Measurements from ENCODE around the gene YY1AP1.
"Not testable (repeated sequence)": the region's sequence is repeated elsewhere in the genome, so short reads cannot be mapped to it uniquely, and the experiment has no call there.

The YY1AP1 gene, protein sequence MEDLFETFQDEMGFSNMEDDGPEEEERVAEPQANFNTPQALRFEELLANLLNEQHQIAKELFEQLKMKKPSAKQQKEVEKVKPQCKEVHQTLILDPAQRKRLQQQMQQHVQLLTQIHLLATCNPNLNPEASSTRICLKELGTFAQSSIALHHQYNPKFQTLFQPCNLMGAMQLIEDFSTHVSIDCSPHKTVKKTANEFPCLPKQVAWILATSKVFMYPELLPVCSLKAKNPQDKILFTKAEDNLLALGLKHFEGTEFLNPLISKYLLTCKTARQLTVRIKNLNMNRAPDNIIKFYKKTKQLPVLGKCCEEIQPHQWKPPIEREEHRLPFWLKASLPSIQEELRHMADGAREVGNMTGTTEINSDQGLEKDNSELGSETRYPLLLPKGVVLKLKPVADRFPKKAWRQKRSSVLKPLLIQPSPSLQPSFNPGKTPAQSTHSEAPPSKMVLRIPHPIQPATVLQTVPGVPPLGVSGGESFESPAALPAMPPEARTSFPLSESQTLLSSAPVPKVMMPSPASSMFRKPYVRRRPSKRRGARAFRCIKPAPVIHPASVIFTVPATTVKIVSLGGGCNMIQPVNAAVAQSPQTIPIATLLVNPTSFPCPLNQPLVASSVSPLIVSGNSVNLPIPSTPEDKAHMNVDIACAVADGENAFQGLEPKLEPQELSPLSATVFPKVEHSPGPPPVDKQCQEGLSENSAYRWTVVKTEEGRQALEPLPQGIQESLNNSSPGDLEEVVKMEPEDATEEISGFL

DNA sequence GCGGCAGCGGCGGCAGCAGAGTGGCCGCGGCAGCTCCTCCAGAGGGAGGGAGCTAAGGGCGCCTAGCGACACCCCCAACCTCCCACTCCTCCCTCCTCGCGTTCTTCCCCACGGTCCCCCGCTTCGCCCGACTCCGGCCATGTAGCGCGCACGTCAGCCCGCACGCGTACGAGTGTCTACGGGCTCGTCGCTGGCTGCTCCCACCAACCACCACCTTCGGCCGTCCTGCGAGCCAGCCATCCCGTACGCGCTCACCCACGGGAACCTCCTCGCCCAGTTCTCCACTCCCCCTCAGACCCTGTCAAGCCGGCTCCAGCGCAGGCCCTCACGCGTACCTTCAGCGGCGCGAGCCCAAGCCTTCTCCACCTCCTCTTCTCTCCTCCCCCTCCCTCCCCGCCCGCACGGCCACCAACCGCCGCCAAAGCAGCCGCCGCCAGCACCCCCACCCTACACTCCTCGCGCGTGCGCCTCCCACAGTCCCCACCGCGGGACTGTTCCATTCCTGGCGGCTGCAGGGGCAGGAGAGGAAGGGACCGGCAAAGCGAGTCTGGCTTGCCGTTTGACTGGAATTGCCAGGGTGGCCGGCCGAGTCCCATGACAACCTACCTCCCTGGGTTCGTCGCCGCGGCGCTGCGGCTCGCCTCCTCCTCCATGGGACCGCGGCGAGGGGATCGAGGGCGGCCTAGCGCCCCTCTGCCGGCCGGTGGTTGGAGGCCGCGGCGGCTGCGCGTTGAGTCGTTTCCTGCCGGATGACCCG lies at the start of gene YY1AP1:
YY1AP1 (minus strand) TSS at position 451 of the 757 bp plus-strand sequence. CDS start 8,338 bp downstream, outside the sequence.
- peak; percentile 88 to 89 for DNase-seq

DNA sequence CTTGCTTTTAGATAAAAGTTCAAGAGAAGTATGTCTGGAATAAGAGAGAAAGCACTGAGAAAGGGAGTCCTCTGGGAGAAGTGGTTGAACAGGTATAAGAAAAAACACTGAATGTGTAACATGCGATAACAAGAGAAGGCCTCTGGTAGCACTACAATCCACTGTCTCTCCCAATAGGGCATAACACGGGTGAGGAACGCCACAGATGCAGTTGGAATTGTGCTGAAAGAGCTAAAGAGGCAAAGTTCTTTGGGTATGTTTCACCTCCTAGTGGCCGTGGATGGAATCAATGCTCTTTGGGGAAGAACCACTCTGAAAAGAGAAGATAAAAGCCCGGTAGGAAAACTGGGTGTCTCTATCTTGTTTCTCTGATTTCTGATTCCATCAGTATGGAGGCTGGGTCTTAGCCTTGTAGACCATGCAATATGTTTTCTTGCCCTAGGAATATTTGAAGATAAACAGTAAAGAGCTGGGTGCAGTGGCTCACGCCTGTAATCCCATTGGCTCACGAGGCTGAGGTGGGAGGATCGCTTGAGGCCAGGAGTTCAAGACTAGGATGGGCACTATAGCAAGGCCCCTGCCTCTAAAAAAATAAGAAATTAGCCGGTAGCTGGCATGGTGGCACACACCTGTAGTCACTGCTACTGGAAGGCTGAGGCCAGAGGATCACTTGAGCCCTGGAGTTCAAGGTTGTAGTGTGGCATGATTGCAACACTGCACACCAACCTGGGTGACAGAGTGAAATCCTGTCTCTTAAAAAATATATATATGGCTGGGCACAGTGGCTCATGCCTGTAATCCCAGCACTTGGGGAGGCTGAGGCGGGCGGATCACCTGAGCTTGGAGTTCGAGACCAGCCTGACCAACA lies 40.7 kb upstream of the YY1AP1 start:
- peak in 1 of 2 experiments; percentile 5 for DNase-seq

DNA sequence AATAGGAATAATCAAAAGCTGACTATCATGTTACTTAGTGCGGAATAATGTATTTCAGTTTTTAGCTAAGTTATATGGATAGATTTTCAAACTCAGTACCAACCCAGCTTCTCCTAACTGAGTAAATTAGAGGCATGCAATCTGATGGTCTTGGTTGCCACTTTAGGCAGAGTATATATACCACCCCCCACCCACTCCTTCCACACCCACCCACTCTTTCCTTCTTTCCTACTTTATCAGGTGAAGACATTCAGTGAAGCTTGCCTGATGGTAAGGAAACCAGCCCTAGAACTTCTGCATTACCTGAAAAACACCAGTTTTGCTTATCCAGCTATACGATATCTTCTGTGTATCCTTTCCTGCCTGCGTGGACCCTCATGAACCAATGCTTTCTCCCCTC lies 36.6 kb upstream of the YY1AP1 start:
- no peak for DNase-seq

DNA sequence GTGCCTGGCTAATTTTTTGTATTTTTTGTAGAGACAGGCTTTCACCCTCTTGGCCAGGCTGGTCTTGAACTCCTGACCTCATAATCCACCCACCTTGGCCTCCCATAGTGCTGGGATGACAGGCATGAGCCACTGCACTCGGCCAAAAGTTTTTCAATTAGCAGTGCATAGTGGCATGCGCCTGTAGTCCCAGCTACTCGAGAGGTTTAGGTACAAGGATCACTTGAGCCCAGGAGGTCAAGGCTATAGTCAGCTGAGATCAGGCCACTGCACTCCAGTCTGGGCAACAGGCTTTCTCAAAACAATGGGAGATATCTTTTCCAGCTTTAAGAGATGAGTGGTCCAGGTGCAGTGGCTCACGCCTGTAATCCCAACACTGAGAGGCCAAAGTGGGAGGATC lies 31.1 kb upstream of the YY1AP1 start:
- DNase-seq = no peak

DNA sequence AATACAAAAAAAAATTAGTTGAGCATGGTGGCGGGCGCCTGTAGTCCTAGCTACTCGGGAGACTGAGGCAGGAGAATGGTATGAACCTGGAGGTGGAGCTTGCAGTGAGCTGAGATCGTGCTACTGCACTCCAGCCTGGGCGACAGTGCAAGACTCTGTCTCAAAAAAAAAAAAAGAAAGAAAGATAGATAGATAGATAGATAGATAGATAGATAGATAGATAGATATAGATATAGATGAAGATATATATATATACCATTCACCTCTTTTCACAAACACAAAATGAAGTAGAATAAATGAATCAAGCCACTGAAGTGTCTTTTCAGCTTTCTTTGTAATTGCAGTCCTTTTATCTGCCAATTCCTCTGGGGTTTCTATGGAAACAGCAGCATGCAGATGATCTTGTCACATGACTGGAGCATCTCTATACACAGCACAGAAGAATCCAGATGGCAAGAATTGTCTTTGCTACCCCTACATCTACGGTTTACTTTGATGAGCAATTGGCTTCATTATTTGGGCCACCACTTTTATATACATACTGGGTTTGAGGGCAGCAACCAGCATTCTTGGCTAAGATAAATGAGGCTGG lies 30.0 kb upstream of the YY1AP1 start:
- DNase-seq = not testable (repeated sequence)

DNA sequence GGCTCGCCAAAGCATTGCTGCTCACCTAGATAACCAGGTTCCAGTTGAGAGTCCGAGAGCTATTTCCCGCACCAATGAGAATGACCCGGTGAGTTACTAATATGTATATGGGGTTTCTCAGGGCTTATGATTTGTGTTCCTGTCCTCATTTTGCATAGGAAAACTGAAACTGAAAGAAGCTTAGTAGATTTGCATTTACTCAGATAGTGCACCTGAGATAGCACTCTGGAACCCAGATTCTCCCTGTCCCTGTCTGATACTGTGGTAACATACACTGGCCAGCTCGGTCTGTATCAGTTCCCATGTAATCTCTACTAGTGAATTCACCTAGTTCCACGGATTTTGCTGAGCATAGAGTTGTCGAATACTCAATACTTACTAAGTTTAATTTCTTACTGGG lies 28.5 kb upstream of the YY1AP1 start:
- DNase-seq = no peak

DNA sequence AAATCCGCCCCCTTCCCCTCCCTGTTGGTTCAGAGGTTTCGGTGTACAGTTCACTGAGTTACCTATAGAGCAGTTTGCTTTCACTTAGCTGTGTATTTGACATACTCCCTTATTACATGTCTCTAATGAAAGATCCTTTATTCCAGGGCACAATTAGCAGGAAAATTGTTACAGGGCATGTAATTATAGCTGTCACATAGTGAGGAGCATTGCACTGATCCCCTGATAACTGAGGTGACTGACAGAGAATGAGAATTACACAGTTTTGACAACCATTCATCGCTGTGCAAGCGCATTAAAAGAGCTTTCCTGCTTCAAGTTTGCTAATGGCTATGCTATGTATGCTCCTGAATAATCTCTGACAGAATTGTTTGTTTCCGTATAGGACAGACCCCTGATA lies 27.2 kb upstream of the YY1AP1 start:
- no peak for DNase-seq

DNA sequence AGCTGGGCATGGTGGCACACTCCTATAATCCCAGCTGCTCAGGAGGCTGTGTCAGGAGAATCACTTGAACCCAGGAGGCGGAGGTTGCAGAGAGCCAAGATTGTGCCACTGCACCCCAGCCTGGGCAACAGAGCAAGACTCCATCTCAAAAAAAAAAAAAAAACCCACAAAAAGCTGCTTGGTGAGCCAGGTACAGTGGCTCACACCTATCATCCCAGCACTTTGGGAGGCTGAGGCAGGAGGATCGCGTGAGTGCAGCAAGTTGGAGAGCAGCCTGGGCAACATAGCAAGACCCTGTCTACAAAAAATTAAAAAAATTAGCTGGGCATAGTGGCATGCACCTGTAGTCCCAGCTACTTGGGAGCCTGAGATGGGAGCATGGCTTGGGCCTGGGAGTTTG lies 26.5 kb upstream of the YY1AP1 start:
- DNase-seq = not testable (repeated sequence)

DNA sequence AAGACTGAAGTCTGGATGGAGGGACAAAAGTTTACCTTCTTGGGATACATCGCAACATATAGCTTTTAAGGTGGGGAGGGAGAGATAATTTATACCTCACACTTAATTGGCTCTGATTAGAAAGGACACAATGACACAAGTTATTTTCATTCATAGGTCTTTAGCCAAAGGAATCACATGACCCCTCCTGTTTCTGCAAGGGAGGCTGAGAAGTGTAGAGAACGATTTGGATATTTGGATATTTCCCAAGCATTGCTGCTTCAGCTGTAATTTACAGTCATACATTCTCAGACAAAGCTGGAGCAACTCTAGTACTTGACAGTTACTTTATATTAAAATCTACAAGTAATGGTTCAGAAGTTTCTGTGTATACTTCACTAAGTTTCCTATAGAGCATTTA lies 24.5 kb upstream of the YY1AP1 start:
- no peak for DNase-seq

DNA sequence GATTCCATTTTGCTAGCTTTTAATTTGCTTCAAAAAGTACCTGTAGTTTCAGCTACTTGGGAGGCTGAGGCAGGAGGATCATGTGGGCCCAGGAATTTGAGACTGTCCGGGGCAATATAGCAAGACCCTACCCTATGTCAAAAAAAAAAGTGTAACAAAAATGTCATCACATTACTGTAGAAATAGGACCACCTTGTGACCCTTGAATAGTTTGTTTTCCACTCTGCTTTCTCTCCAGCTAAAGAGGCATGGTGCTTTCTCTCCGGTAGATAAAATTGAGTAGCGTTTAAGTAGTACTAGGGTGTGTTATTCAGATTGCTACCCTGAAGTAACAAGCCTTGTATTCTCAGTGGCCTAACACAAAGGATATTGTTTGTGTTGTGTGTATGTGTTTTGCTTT lies 24.1 kb upstream of the YY1AP1 start:
- DNase-seq = not testable (repeated sequence)

DNA sequence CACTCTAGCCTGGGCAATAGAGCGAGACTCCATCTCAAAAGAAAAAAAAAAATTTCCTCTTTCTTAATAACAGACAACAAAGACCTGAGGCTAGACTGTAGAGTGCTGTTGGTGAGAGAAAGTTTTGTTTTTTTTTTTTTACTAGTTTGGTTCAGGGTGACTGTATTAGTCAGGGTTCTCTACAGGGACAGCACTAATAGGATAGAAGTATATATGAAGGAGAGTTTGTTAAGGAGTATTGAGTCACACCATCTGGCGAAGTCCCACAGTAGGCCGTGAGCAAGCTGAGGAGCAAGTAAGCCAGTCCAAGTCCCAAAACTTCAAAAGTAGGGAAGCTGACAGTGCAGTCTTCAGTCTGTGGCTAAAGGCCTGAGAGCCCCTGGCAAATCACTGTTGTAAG lies 22.9 kb upstream of the YY1AP1 start:
- not testable (repeated sequence) for DNase-seq

DNA sequence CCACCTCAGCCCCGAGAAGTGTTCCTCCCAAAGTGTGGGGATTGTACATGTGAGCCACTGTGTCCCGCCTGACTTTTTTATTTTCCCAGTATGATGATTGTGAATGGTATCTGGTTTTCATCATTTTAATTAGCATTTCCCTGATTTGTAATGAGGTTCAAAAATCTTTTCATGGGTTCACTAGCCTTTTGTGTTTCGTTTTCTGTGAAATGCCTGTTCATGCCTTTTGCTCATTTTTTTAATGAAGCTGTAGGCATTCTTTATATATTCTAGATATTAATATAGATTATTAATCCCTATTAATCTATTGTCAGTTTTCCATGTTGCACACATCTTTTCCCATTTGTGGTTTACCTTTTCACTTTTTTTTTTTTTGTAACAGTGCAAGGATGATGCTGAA lies 20.8 kb upstream of the YY1AP1 start:
- DNase-seq = no peak

DNA sequence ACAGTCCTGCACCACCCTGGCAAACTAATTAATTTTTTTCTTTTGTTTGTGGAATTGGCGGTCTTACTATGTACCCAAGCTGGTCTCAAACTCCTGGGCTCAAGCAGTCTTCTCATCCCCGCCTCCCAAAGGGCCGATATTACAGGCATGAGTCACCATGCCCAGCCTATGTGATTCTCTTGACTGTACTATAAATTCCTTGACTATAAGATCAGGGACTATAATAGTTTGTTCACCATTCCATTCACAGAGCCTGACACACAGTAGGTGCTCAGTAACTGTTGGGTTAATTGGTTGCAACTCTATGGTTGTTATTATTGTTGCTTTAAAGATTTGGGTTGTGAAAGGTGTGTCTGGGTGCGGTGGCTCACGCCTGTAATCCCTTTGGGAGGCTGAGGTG lies 17.6 kb upstream of the YY1AP1 start:
- no peak for DNase-seq

DNA sequence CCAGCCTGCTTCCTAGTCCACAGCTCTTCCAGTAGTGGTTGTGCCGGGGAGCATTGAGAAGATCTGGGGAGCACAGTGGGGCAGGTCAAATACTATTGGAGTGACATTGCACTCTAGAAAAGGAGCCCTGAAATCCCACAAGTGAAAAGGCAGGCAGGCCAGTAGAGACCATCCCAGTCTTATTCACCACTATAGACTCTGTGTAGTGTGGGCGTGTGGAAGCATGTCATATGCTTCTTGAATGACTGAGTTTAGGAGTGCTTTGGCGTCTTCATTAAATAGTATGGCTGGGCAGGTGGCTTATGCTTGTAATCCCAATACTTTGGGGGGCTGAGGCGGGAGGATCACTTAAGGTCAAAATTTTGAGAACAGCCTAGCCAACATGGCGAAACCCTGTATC lies 15.8 kb upstream of the YY1AP1 start:
- not testable (repeated sequence) for DNase-seq

DNA sequence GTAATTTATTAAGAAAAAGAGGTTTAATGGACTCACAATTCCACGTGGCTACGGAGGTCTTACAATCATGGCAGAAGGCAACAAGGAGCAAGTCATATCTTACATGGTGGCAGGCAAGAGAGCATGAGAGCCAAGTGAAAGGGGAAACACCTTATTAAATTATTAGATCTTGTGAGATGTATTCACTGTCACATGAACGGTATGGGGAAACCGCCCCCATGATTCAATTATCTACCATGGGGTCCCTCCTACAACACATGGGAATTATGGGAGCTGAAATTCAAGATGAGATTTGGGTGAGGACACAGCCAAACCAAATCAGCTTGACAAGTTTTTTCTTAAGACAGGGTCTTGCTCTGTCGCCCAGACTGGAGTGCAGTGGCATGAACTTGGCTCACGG lies 14.6 kb upstream of the YY1AP1 start:
- no peak for DNase-seq

DNA sequence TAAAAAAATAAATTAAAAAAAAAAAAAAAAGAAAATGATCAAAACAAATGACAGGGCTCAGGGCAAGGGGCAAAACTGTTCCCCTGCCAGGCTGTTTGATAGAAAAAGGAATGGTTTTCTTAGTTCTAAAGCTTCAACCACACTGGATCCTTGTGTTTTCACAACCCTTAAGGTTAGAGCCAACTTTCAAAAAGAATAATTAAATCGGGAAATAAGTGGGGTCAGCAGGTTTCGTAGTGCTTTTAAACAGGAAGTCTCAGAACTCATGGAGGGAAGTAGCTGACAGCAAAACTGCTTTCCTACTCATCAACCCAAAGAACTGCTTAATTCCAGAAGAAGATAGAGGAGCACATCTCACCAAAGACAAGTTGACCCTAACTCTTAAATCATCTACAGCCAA lies 13.1 kb upstream of the YY1AP1 start:
- DNase-seq = not testable (repeated sequence)

DNA sequence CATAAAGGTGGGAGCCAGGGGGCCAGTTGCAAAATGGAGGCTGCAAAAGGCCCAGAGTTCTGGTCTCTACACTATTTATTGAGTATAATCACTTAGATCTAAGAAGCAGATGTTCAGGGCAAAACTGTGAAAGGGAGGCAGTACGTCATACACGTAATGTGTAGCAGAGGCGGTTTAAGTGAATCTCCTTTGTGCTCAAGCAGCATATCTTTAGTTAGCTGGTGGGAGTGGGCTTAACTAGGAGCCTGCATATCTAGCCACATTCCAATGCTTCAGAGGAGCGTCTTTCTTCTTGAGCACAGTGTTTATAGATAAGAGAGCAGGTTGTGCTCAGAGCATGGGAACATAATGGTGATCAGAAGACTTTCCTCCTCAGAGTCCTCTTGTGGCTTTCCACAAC lies 10.5 kb upstream of the YY1AP1 start:
- not testable (repeated sequence) for DNase-seq

DNA sequence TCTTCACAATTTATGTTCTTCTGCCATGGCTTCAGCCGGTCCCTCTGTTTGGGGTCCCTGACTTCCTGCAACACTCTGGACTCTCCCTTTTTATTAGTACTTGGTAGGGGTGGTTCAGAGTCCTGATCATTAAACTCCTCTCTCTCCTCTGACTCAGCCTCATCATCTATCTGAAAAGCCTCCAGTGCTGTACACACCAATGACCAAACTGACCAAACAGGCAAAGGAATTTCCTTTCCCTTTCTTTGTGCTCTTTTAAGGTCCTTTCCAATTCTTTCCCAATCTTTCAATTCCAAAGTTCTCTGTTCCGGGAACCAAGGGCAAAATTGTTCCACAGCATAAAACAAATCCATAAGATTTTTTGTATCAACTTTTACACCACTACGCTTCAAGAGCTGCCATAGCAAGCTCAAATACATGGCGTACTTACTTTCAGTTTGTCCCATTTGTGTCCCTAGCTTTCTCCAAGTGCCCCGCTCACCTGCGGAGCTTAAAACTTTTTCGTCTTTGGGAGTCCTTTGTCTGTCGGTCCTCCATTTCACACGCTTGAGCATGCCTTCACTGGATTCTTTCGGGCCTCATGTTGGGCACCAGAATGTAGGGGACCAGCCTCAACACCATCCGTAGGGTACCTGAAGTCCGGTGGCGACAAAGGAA lies 9.9 kb upstream of the YY1AP1 start:
- no peak for DNase-seq

DNA sequence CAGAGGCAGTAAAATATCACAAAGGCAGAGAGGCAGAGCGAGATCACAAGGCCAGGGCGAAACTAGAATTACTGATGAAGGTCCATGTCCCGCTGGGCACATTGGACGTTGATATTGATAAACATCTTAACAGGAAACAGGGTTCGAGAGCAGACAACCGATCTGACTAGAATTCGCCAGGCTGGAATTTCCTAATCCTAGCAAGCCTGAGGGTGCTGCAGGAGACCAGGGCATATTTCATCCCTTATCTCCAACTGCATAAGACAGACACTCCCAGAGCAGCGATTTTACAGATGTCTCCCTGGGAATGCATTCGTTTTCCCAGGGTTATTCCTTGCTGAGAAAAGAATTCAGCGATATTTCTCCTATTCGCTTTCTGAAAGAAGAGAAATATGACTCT lies 9.0 kb upstream of the YY1AP1 start:
- DNase-seq = not testable (repeated sequence)

DNA sequence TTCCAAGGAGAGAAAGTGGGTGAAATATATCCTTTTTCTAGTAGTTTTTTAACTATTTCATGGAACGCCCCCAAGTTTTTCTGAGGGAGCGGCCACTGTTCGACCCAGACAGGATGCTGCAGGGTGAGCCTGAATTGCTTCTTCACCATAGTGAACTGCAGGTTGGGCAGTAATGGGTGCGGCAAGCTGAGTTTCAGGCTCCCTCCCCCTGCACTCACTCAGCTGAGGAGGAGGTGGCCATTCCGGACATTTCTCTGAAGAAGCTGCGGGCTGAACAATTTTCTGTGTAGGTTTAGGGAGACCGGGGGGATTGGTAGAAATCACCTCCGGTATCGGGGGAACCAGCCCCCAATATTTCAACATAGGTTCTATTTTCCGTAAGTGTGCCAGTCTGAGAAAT lies 8.5 kb upstream of the YY1AP1 start:
- no peak for DNase-seq

DNA sequence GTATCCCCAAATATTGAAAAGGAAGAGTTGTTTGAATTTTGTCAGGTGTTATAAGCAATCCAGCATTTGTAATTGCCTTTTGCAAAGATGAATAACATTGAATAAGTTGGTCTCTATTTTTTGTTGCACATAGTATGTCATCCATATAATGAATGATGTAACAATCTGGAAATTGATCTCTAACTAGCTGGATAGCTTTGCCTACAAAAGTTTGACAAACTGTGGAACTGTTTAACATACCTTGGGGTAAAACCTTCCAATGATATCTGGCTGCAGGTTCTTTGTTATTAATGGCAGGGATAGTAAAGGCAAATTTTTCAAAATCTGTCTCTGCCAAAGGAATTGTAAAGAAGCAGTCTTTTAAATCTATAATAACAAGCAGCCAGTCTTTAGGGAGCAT lies 8.0 kb upstream of the YY1AP1 start:
- DNase-seq = no peak

DNA sequence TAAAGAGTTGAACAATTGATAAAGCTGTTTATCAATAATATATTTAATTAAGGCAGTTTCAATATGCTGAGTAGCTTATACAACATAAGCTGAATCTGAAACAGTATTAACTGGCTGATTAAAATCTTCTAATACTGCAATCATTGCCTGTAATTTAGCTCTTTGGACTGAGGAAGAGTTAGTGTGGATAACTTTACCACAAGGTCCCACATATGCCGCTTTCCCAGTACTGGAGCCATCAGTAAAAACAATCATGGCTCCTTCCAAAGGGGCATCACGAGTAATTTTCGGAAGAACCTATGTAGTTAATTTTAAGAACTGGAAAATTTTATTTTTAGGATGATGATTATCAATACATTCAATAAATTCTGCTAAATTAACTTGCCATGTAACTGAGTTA lies 7.0 kb upstream of the YY1AP1 start:
- no peak for DNase-seq

Measured in stimulated activated CD4-positive, alpha-beta T cell treated with anti-CD3 and anti-CD28 coated beads, Interleukin-4, amount 100 ng/mL, for 4 hours (primary cell).